Globus pallidus (tissue), 1 donor: ENCODE data around the gene PDK2.
A peak's percentile ranks its signal among the peaks of the same experiment; 100 is the strongest.

Experiments used
- DNase-seq: peaks from one replicate; pipeline ENCODE4 v3.0.0-alpha.2; 2015; ENCODE audit warnings: low spot score

Gene PDK2

GRCh38 chr17:50094753-50095619 lies at the start of gene PDK2:
Gene PDK2 (plus strand): TSS chr17:50095351. CDS start chr17:50095436, 85 bp downstream.
- DNase-seq: peak; percentile 95

- no peak for DNase-seq
Observed at GRCh38 chr17:50046179-50046578, 49.0 kb upstream of the PDK2 start.

GRCh38 chr17:50046667-50047066 lies 48.5 kb upstream of the PDK2 start:
- DNase-seq: no peak

- DNase-seq: no peak
Observed at GRCh38 chr17:50047083-50047482, 48.1 kb upstream of the PDK2 start.

- no peak for DNase-seq
Observed at GRCh38 chr17:50047488-50048126, 47.5 kb upstream of the PDK2 start.

- DNase-seq: no peak
Observed at GRCh38 chr17:50048146-50048720, 46.9 kb upstream of the PDK2 start.

- no peak for DNase-seq
Observed at GRCh38 chr17:50048988-50049387, 46.2 kb upstream of the PDK2 start.

GRCh38 chr17:50049636-50050035 lies 45.5 kb upstream of the PDK2 start:
- no peak for DNase-seq

GRCh38 chr17:50050431-50051032 lies 44.6 kb upstream of the PDK2 start:
- DNase-seq: no peak

- no peak for DNase-seq
Observed at GRCh38 chr17:50051082-50051576, 44.0 kb upstream of the PDK2 start.

GRCh38 chr17:50051606-50052005 lies 43.5 kb upstream of the PDK2 start:
- DNase-seq: no peak

GRCh38 chr17:50052241-50052796 lies 42.8 kb upstream of the PDK2 start:
- DNase-seq: no peak

- DNase-seq: no peak
Observed at GRCh38 chr17:50052822-50053653, 42.1 kb upstream of the PDK2 start.

- DNase-seq: no peak
Observed at GRCh38 chr17:50053654-50053960, 41.5 kb upstream of the PDK2 start.

- DNase-seq: no peak
Observed at GRCh38 chr17:50055055-50055425, 40.1 kb upstream of the PDK2 start.

GRCh38 chr17:50055426-50056216 lies 39.5 kb upstream of the PDK2 start, which contains the start of gene ITGA3:
Gene ITGA3 (plus strand): TSS chr17:50056110. CDS start chr17:50056440, 330 bp downstream.
- peak; percentile 13 for DNase-seq

GRCh38 chr17:50056217-50056960 lies 38.8 kb upstream of the PDK2 start:
- DNase-seq: no peak

- no peak for DNase-seq
Observed at GRCh38 chr17:50056961-50057330, 38.2 kb upstream of the PDK2 start.

- DNase-seq: no peak
Observed at GRCh38 chr17:50057521-50057991, 37.6 kb upstream of the PDK2 start.
